OCI-LY7 (cell line): ENCODE results near the gene DNAJC18. TPM values are rescaled to one million over a fixed set of nuclear protein-coding genes. Genes with fewer than 3 reads are reported as not detected.

Source experiments
- BruUV-seq: library from RNA; stranded (reverse); fragments of 400-500 nt; replicated peaks from 2 replicates; lab custom pipeline; 2021; lab: Mats Ljungman, UMichigan
- CTCF ChIA-PET: fragments of 300-600 bp; sonication (Branson Sonifier 250); formaldehyde crosslinking; loops from one replicate; lab custom pipeline; 2022; ENCODE audit warnings: antibody characterized with exemption; ENCODE audit not compliant: unreplicated experiment; lab: Charles Lee
- POLR2A ChIA-PET: fragments of 300-600 bp; sonication (Branson Sonifier 250); formaldehyde crosslinking; loops from one replicate; lab custom pipeline; 2022; ENCODE audit warnings: antibody characterized with exemption; lab: Charles Lee
- DNase-seq: peaks from one replicate; pipeline ENCODE4 v3.0.0-alpha.2; 2015; ENCODE audit warnings: low spot score
- H2AFZ ChIP-seq: fragments of 200-600 bp; sonication (generic), shearing (Covaris generic); 2 replicates; pipeline ENCODE4 v1.6.1; 2014; ENCODE audit warnings: mild to moderate bottlenecking, antibody characterized with exemption, low read length, moderate library complexity
- H3K27ac ChIP-seq: fragments of 200-600 bp; sonication (generic); 2 replicates; pipeline ENCODE4 v1.5.1; 2014; ENCODE audit warnings: mixed run types, low read depth, mild to moderate bottlenecking, moderate library complexity, low read length, inconsistent platforms; ENCODE audit not compliant: poor library complexity, severe bottlenecking
- H3K36me3 ChIP-seq: fragments of 200-600 bp; sonication (generic); 2 replicates; pipeline ENCODE4 v1.6.1; 2014; ENCODE audit warnings: mild to moderate bottlenecking, antibody characterized with exemption, low read length, moderate library complexity, mixed read lengths; ENCODE audit not compliant: insufficient read depth
- H3K4me1 ChIP-seq: fragments of 200-600 bp; sonication (generic); 2 replicates; pipeline ENCODE4 v1.5.1; 2014; ENCODE audit warnings: mild to moderate bottlenecking, low read length; ENCODE audit not compliant: insufficient read depth, poor library complexity, severe bottlenecking
- H3K4me2 ChIP-seq: fragments of 200-600 bp; sonication (generic); 2 replicates; pipeline ENCODE4 v1.6.1; 2014; ENCODE audit warnings: mild to moderate bottlenecking, low read length
- H3K4me3 ChIP-seq: fragments of 200-600 bp; sonication (generic); 2 replicates; pipeline ENCODE4 v1.5.1; 2014; ENCODE audit warnings: mild to moderate bottlenecking, low read depth, low read length; ENCODE audit not compliant: poor library complexity, severe bottlenecking
- H3K79me2 ChIP-seq: fragments of 200-600 bp; sonication (generic); 2 replicates; pipeline ENCODE4 v1.6.1; 2016; ENCODE audit warnings: low read depth, mild to moderate bottlenecking, low read length, moderate library complexity, mixed read lengths; ENCODE audit not compliant: insufficient read depth
- H3K9me2 ChIP-seq: fragments of 200-600 bp; sonication (generic); 2 replicates; pipeline ENCODE4 v1.6.1; 2016; ENCODE audit warnings: mild to moderate bottlenecking, low read length, mixed read lengths; ENCODE audit not compliant: insufficient read depth
- H3K9me3 ChIP-seq: fragments of 200-600 bp; sonication (generic); 2 replicates; pipeline ENCODE4 v1.6.1; 2014; ENCODE audit warnings: mild to moderate bottlenecking, mixed run types, low read length, mixed read lengths
- H4K20me1 ChIP-seq: fragments of 200-600 bp; sonication (generic); 2 replicates; pipeline ENCODE4 v1.6.1; 2014; ENCODE audit warnings: mild to moderate bottlenecking, antibody characterized with exemption, low read length, moderate library complexity, mixed read lengths; ENCODE audit not compliant: insufficient read depth
- EZH2phosphoT487 ChIP-seq: fragments of 200-600 bp; sonication (generic); IDR thresholded peaks from 2 replicates; pipeline ENCODE4 v1.6.1; 2018; ENCODE audit warnings: low read depth, borderline replicate concordance, mild to moderate bottlenecking, mixed run types, antibody characterized with exemption, low read length, moderate library complexity, mixed read lengths
- intact Hi-C: fragments of 100-400 bp; cut with micrococcal nuclease; formaldehyde crosslinking; loops from one replicate; pipeline ENCODE4 v1.10.0; 2022; ENCODE audit not compliant: unreplicated experiment
- total RNA-seq, 2 experiments: library from RNA; depleted of rRNA in 1 of 2; stranded (reverse); fragments of >200 nt in 1 of 2; shearing (Covaris generic) in 1 of 2; gene quantifications; 2 replicates each; pipeline ENCODE4 v1.2.3, GENCODE V29; 2014 to 2022
- TF ChIP-seq, protein P1 (sequence below): fragments of 200-600 bp; sonication (generic); conservative IDR thresholded peaks from 2 replicates; pipeline ENCODE4 v1.5.1; 2014; ENCODE audit warnings: mild to moderate bottlenecking, antibody characterized with exemption, low read length, moderate library complexity, mixed read lengths

The DNAJC18 gene
- total RNA-seq, 2 experiments from 2014 or later = 1.2 to 12.6 TPM

DNA sequence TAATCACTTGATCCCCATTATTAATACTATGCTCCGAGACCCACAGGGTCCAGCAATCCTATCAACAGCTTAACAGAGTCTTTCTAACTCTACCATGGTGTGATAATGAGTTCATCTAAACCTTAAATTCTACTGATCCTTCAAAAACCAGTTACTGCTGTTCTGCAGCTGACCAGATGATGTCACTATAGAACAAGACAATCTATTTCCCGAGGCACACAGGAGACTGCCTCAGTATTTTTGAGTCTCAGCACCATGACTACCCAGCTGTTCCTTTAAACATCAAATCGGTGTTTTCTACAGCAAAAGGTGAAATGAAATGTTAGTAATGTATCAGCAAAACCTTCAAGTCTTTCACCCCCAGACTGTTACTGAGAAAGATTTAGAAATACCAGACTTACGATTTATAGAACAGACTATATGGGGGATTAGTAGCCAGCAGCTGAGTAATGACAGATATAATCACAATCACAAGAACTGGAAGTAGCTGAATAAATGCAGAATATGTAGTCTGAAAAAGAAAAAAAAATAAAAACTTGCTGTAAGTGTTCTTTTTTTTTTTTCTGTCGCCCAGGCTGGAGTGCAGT is 16.9 kb downstream of the DNAJC18 start:
- no peak overlapping the region for H3K27ac ChIP-seq
- peak; percentile 79 for DNase-seq
- intact Hi-C loops = loop anchor here (1.0 to 2.0 kb wide), 4 partner anchors 91 to 343 kb away; no protein-coding TSS in a partner anchor

DNA sequence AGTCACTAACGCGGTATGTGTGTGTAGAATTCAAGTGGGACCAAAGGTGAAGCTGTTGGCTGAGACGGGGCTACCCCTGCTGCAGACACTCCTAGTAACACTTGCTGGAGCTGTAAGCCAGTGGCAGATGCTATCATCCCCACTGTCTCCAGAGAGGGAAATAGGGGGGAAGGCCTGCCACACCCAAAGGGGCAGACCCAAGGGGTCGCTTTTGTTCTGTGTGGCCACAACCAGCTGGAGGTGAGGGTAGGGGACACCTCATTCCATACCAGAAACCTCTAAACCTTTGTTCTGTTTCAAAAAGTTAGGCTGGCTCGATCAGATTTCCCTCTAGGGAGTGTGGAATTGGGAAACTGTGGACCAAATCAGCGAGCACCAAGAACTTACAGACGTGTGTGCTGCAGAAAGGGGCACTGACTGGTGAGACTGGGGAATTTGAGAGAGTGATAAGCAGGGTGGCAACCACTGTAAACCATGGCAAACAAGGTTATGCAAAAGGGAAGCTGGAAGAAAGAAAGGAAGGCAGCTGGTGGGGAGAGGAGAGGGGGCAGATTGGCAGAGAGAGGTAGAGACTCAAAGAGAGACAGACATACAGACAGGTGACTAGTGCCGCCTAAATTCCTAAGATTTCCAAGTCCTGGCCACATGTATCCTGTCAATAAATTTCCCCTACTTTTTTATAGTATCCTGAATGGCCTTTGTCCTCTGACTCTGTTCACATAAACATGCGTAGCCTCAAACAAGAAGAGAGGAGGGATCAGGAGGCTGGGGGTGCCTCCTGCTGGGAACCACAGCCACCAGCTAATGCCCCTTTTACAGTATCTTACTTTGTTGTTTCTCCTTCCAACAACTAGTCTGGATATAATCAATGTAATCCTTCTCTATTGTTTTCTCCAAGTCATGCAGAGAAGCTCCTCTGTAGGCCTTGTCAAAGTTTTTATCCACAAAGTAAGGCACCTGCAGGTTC is 19.8 kb downstream of the DNAJC18 start:
- Histone ChIP-seq H3K4me3 (no peak overlapping the region), H3K9me3 (no peaks in the 10 kb centered on the region), H2AFZ (no peak overlapping the region), H3K4me2 (no peak overlapping the region), H3K9me2 (no peaks in the 10 kb centered on the region), H3K4me1 (no peaks in the 10 kb centered on the region), H3K27ac (no peak overlapping the region), H3K36me3 (no peaks in the 10 kb centered on the region), H3K79me2 (no peaks in the 10 kb centered on the region), H4K20me1 (no peaks in the 10 kb centered on the region)
- TF ChIP-seq EZH2phosphoT487 = no peak
- TF ChIP-seq, protein P1, sequence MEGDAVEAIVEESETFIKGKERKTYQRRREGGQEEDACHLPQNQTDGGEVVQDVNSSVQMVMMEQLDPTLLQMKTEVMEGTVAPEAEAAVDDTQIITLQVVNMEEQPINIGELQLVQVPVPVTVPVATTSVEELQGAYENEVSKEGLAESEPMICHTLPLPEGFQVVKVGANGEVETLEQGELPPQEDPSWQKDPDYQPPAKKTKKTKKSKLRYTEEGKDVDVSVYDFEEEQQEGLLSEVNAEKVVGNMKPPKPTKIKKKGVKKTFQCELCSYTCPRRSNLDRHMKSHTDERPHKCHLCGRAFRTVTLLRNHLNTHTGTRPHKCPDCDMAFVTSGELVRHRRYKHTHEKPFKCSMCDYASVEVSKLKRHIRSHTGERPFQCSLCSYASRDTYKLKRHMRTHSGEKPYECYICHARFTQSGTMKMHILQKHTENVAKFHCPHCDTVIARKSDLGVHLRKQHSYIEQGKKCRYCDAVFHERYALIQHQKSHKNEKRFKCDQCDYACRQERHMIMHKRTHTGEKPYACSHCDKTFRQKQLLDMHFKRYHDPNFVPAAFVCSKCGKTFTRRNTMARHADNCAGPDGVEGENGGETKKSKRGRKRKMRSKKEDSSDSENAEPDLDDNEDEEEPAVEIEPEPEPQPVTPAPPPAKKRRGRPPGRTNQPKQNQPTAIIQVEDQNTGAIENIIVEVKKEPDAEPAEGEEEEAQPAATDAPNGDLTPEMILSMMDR = no peak
- DNase-seq = no peak
- POLR2A ChIA-PET = interaction anchor here (0.6 to 1.8 kb wide), 2 partner anchors 8 to 39 kb away, joined by 3 to 5 read pairs; no protein-coding TSS in a partner anchor
- BruUV-seq = no TSS peak
- intact Hi-C loops = no loop called here
- CTCF ChIA-PET = interaction anchor here (0.9 to 1.6 kb wide), 2 partner anchors 9 to 94 kb away, joined by 3 to 6 read pairs; no protein-coding TSS in a partner anchor

More for the DNA sequence above, 16.9 kb downstream of the DNAJC18 start:
- BruUV-seq = no TSS peak
- Histone ChIP-seq H3K36me3 (no peaks in the 10 kb centered on the region), H3K4me2 (no peak overlapping the region), H3K9me2 (no peaks in the 10 kb centered on the region), H4K20me1 (no peaks in the 10 kb centered on the region), H3K4me1 (no peaks in the 10 kb centered on the region), H3K4me3 (no peak overlapping the region), H2AFZ (no peak overlapping the region), H3K79me2 (no peaks in the 10 kb centered on the region), H3K9me3 (no peaks in the 10 kb centered on the region)
- POLR2A ChIA-PET = interaction anchor here (0.7 to 1.1 kb wide), 4 partner anchors 19 to 267 kb away, joined by 3 to 4 read pairs (median 3); partner anchors contain the start of gene SPATA24
- CTCF ChIA-PET = interaction anchor here (0.5 to 1.1 kb wide), 2 partner anchors 91 to 246 kb away, joined by 4 to 6 read pairs; no protein-coding TSS in a partner anchor
- TF ChIP-seq EZH2phosphoT487 = no peak
- TF ChIP-seq, protein P1 = peak; percentile 99
